Esophagus squamous epithelium (tissue), 4 donors: ENCODE data around the gene HDGFL2.

Experiments used
- CTCF ChIP-seq, 6 experiments: fragments of 450-650 bp in 4 of 6; fragments of 200-600 bp in 2 of 6; sonication (generic) in 2 of 6; IDR thresholded peaks; one replicate each; pipeline ENCODE4 v1.5.1; 2016 to 2019; ENCODE audit warnings: antibody characterized with exemption in 6 of 6, mild to moderate bottlenecking in 4 of 6, moderate library complexity in 4 of 6
- POLR2A ChIP-seq, 4 donors: fragments of 450-650 bp; IDR thresholded peaks; one replicate each; pipeline ENCODE4 v1.6.1; 2017; ENCODE audit warnings: antibody characterized with exemption in 4 of 4, mild to moderate bottlenecking in 4 of 4, moderate library complexity in 3 of 4

- TF ChIP-seq CTCF (IDR thresholded peaks at IDR 0.05) (no peak), POLR2A (IDR thresholded peaks at IDR 0.05) (no peak)
Measured at GRCh38 chr19:4501691-4502090, 29.6 kb downstream of the HDGFL2 start.
